MM.1S (cell line): ENCODE measurements around the gene GALNT12.

ENCODE experiments used
- CTCF ChIP-seq: fragments of 300-600 bp; sonication (generic); IDR thresholded peaks from 2 replicates; pipeline ENCODE4 v1.5.1; 2016; ENCODE audit warnings: antibody characterized with exemption, low read length, mixed read lengths
- EZH2 ChIP-seq: fragments of 300-600 bp; sonication (generic); optimal IDR thresholded peaks from 2 replicates; pipeline ENCODE3; 2017; ENCODE audit warnings: low read depth, mild to moderate bottlenecking, antibody characterized with exemption, low read length, mixed read lengths
- EZH2phosphoT487 ChIP-seq: fragments of 300-600 bp; sonication (generic); IDR thresholded peaks from 2 replicates; pipeline ENCODE4 v1.6.1; 2018; ENCODE audit warnings: antibody characterized with exemption, low read length

GRCh38 chr9:98795295-98795955 lies 12.0 kb upstream of the GALNT12 start:
- TF ChIP-seq CTCF (no peak), EZH2 (no peak), EZH2phosphoT487 (no peak)
